ENCODE data around the gene UBE2D2. TPM values are rescaled to one million over a fixed set of nuclear protein-coding genes. Genes with fewer than 3 reads are reported as not detected.

Gene UBE2D2
- polyA plus RNA-seq, 3 donors, result 41.2 to 167 (median 133) TPM

- Mint-ChIP-seq H3K4me3 (no peak overlapping the region), H3K27ac (peak overlapping the region in 1 of 7 donors; percentile 6), H3K27me3 (ENCODE audit: low read depth in 3 of 3) (peaks cover 0 to 3% (median 0%) of the 10 kb centered on the region in 3 donors), H3K4me1 (peaks cover 13% of the 10 kb centered on the region), H3K36me3 (peaks cover 48 to 51% of the 10 kb centered on the region in 2 donors), H3K9me3 (no peaks in the 10 kb centered on the region)
- Histone ChIP-seq H3K4me2 (replicated peaks; ENCODE audit: extremely low read depth, low read length, poor library complexity, severe bottlenecking) (no peak overlapping the region), H4K20me1 (ENCODE audit: insufficient read depth, low read length) (peaks cover 33% of the 10 kb centered on the region), H3K79me2 (ENCODE audit: insufficient read depth, low read length) (no peaks in the 10 kb centered on the region), H3K4me3 (replicated peaks in 1 of 3; ENCODE audit: low read depth in 2 of 3, low read length in 3 of 3) (no peak overlapping the region), H3K9ac (ENCODE audit: insufficient read depth, low read length, poor library complexity, severe bottlenecking) (no peak overlapping the region), H3K27me3 (ENCODE audit: control insufficient read depth in 2 of 2, insufficient read depth in 2 of 2, low read length in 2 of 2) (no peaks in the 10 kb centered on the region), H3K27ac (ENCODE audit: low read depth in 1 of 2, low read length in 2 of 2) (no peak overlapping the region), H3K36me3 (replicated peaks in 1 of 2; ENCODE audit: control insufficient read depth in 1 of 2, insufficient read depth in 2 of 2, low read length in 2 of 2) (peaks cover 37 to 54% of the 10 kb centered on the region in 2 donors), H3K9me3 (replicated peaks in 1 of 2; ENCODE audit: control insufficient read depth in 1 of 2, insufficient read depth in 1 of 2, low read length in 2 of 2) (no peaks in the 10 kb centered on the region), H2AFZ (ENCODE audit: insufficient read depth, low read depth, low read length, poor library complexity, severe bottlenecking) (no peak overlapping the region), H3K4me1 (ENCODE audit: control insufficient read depth in 1 of 2, insufficient read depth in 2 of 2, low read length in 2 of 2) (peaks cover 7 to 10% of the 10 kb centered on the region in 2 donors)
- intact Hi-C loops (cut with micrococcal nuclease), result loop anchor here in 1 of 2 donors (5.0 kb wide), 1 partner anchor 336 kb away; no protein-coding TSS in a partner anchor
- no peak for TF ChIP-seq CTCF (IDR thresholded peaks at IDR 0.05)
- DNase-seq, result no peak
These were observed 69.7 kb downstream of the UBE2D2 start for GRCh38 chr5:139630855-139631254.

- H3K27ac ChIP-seq (ENCODE audit: low read depth in 1 of 2, low read length in 2 of 2), result no peak overlapping the region
- Mint-ChIP-seq H3K36me3 (peaks cover 47 to 48% of the 10 kb centered on the region in 2 donors), H3K4me1 (peaks cover 21% of the 10 kb centered on the region), H3K9me3 (no peaks in the 10 kb centered on the region), H3K27me3 (ENCODE audit: low read depth in 3 of 3) (peaks cover 3 to 6% (median 5%) of the 10 kb centered on the region in 3 donors), H3K4me3 (no peak overlapping the region), H3K27ac (no peak overlapping the region)
- H3K9me3 ChIP-seq (replicated peaks in 1 of 2; ENCODE audit: control insufficient read depth in 1 of 2, insufficient read depth in 1 of 2, low read length in 2 of 2), result no peaks in the 10 kb centered on the region
- no peak overlapping the region for H3K4me3 ChIP-seq (replicated peaks in 1 of 3; ENCODE audit: low read depth in 2 of 3, low read length in 3 of 3)
- no peaks in the 10 kb centered on the region for H3K79me2 ChIP-seq (ENCODE audit: insufficient read depth, low read length)
- H4K20me1 ChIP-seq (ENCODE audit: insufficient read depth, low read length), result peaks cover 41% of the 10 kb centered on the region
- no peak for DNase-seq
- no peak for TF ChIP-seq CTCF (IDR thresholded peaks at IDR 0.05)
- intact Hi-C loops (cut with micrococcal nuclease), result loop anchor here (2.0 to 5.0 kb wide), 2 partner anchors 133 to 336 kb away; no protein-coding TSS in a partner anchor
- WGBS (ENCODE audit: insufficient coverage), result 75% methylated on average over 2 of the region's 3 CpGs
- peaks cover 29 to 46% of the 10 kb centered on the region in 2 donors for H3K36me3 ChIP-seq (replicated peaks in 1 of 2; ENCODE audit: control insufficient read depth in 1 of 2, insufficient read depth in 2 of 2, low read length in 2 of 2)
- no peak overlapping the region for H2AFZ ChIP-seq (ENCODE audit: insufficient read depth, low read depth, low read length, poor library complexity, severe bottlenecking)
- no peaks in the 10 kb centered on the region for H3K27me3 ChIP-seq (ENCODE audit: control insufficient read depth in 2 of 2, insufficient read depth in 2 of 2, low read length in 2 of 2)
- H3K4me2 ChIP-seq (replicated peaks; ENCODE audit: extremely low read depth, low read length, poor library complexity, severe bottlenecking), result no peak overlapping the region
- no peak overlapping the region for H3K9ac ChIP-seq (ENCODE audit: insufficient read depth, low read length, poor library complexity, severe bottlenecking)
- H3K4me1 ChIP-seq (ENCODE audit: control insufficient read depth in 1 of 2, insufficient read depth in 2 of 2, low read length in 2 of 2), result peaks cover 15 to 18% of the 10 kb centered on the region in 2 donors
These were observed 70.5 kb downstream of the UBE2D2 start for GRCh38 chr5:139631520-139632165.

All from CD14-positive monocyte (primary cell).